Measurements from ENCODE around the gene KLK11. TPM values are rescaled to one million over a fixed set of nuclear protein-coding genes. Genes with fewer than 3 reads are reported as not detected.

KLK11 gene
- total RNA-seq, 2 experiments from 2014 or later: not detected

DNA sequence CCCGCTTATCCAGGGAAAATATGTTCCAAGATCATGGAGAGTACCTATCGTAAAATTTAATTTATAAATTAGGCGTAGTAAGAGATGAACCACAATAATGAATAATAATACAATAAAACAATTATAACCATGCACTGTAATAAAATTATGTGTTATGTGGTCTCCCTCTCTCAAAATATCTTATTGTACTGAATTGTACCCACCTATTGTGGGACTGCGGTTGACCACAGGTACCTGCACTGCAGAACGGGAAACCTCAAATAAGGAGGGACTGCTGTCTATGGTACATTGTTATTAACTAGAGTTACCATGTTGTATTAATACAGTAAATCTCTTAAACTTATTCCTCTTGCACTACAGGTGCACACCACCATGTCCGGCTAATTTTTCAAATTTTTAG is 13.7 kb upstream of the KLK11 start:
- H3K9me3 Mint-ChIP-seq: no peaks in the 10 kb centered on the region
- no peak for ATAC-seq
- DNase-seq: no peak
- H3K27ac Mint-ChIP-seq: no peak overlapping the region
- intact Hi-C loops (cut with micrococcal nuclease): no loop called here
- TF ChIP-seq, protein P1, sequence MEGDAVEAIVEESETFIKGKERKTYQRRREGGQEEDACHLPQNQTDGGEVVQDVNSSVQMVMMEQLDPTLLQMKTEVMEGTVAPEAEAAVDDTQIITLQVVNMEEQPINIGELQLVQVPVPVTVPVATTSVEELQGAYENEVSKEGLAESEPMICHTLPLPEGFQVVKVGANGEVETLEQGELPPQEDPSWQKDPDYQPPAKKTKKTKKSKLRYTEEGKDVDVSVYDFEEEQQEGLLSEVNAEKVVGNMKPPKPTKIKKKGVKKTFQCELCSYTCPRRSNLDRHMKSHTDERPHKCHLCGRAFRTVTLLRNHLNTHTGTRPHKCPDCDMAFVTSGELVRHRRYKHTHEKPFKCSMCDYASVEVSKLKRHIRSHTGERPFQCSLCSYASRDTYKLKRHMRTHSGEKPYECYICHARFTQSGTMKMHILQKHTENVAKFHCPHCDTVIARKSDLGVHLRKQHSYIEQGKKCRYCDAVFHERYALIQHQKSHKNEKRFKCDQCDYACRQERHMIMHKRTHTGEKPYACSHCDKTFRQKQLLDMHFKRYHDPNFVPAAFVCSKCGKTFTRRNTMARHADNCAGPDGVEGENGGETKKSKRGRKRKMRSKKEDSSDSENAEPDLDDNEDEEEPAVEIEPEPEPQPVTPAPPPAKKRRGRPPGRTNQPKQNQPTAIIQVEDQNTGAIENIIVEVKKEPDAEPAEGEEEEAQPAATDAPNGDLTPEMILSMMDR (IDR thresholded peaks at IDR 0.05): no peak
- POLR2A ChIA-PET: no interaction called here
- peaks cover 2% of the 10 kb centered on the region for H3K27me3 Mint-ChIP-seq
- H3K36me3 Mint-ChIP-seq (ENCODE audit: low read depth): no peaks in the 10 kb centered on the region
- no peak overlapping the region for H3K4me3 Mint-ChIP-seq
- H3K4me1 Mint-ChIP-seq (ENCODE audit: low read depth): no peaks in the 10 kb centered on the region
- CTCF ChIA-PET: no interaction called here

DNA sequence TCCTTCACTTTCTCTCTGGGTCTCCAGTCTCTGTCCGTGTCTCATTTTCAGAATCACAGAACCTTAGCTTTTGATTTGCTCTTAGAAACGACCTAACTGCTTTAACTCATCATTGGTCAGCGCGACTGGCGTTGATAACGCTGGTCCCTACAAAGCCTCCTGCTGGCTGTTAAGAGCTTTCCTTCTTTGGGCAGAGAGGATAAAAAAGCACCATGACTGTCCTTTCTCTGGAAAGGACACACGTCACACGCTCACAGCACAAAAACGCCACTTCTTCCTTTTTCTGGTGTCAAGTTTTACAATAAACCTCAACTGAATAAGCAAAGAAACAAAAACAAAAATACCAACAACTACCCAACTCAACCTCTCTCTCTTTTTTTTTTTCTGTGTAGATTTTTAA is 10.1 kb upstream of the KLK11 start:
- ATAC-seq (no peak), DNase-seq (no peak)
- CTCF ChIA-PET: no interaction called here
- H3K4me3 Mint-ChIP-seq: no peak overlapping the region
- H3K27me3 Mint-ChIP-seq: peaks cover 12% of the 10 kb centered on the region
- no peaks in the 10 kb centered on the region for H3K9me3 Mint-ChIP-seq
- POLR2A ChIA-PET: no interaction called here
- intact Hi-C loops (cut with micrococcal nuclease): no loop called here
- H3K4me1 Mint-ChIP-seq (ENCODE audit: low read depth): no peaks in the 10 kb centered on the region
- no peak overlapping the region for H3K27ac Mint-ChIP-seq
- TF ChIP-seq, protein P1 (IDR thresholded peaks at IDR 0.05): no peak
- H3K36me3 Mint-ChIP-seq (ENCODE audit: low read depth): no peaks in the 10 kb centered on the region

DNA sequence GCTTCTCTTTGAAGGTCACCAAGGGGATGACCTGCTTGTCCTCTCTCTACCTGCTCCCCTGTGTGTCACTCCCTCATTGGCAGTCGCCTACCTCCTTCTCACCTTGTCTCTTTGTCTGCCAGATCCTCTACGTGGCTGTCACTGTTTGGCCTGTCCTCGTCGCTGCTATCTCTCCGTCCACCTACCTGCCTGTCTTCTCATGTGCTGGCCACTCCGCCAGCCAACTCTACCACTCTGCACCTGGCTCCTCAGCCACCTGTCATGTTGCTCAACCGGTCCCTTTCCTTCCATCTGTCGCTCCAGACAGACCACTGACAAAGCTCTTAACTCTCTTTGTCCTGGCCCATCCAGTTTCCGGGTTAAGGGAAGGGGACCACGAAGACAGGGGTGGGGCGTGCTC is 8.3 kb upstream of the KLK11 start, which contains the start of gene KLK12:
TSS of gene KLK12 (minus strand) at position 299 of the 400 bp plus-strand sequence. CDS start 381 bp downstream, outside the sequence.
- Mint-ChIP-seq H3K36me3 (ENCODE audit: low read depth) (no peaks in the 10 kb centered on the region), H3K27me3 (peaks cover 20% of the 10 kb centered on the region), H3K4me1 (ENCODE audit: low read depth) (no peaks in the 10 kb centered on the region), H3K4me3 (no peak within 1 kb of the TSS), H3K9me3 (no peaks in the 10 kb centered on the region), H3K27ac (no peak within 1 kb of the TSS)
- ATAC-seq: no peak
- TF ChIP-seq, protein P1 (IDR thresholded peaks at IDR 0.05): no peak
- intact Hi-C loops (cut with micrococcal nuclease): no loop called here
- ChIA-PET POLR2A (no interaction called here), CTCF (no interaction called here)
- no peak for DNase-seq

DNA sequence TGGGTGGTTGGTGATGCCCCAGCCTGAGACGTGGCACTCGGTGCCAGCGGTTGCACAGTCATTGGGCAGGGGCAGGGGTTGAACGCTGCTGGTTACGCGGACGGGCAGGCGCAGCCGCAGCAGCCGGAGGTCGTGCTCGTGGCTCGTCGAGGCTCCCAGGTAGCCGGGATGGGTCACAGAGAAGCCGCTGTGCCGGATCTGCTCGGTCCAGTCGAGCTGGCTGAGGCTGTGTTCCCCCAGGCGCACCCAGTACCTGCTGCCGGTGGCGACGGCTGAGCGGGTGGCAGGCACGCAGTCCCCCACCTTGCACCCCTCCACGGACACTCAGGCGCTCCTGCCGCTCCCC is 5.4 kb upstream of the KLK11 start:
- TF ChIP-seq, protein P1 (IDR thresholded peaks at IDR 0.05): no peak
- no peak overlapping the region for H3K4me3 Mint-ChIP-seq
- intact Hi-C loops (cut with micrococcal nuclease): no loop called here
- CTCF ChIA-PET: no interaction called here
- no peaks in the 10 kb centered on the region for H3K36me3 Mint-ChIP-seq (ENCODE audit: low read depth)
- DNase-seq (no peak), ATAC-seq (no peak)
- peaks cover 27% of the 10 kb centered on the region for H3K27me3 Mint-ChIP-seq
- POLR2A ChIA-PET: no interaction called here
- H3K4me1 Mint-ChIP-seq (ENCODE audit: low read depth): no peaks in the 10 kb centered on the region
- H3K9me3 Mint-ChIP-seq: no peaks in the 10 kb centered on the region
- no peak overlapping the region for H3K27ac Mint-ChIP-seq

- TF ChIP-seq, protein P1 (IDR thresholded peaks at IDR 0.05): no peak
- no peak overlapping the region for H3K4me3 Mint-ChIP-seq
- no peaks in the 10 kb centered on the region for H3K9me3 Mint-ChIP-seq
- no peaks in the 10 kb centered on the region for H3K36me3 Mint-ChIP-seq (ENCODE audit: low read depth)
- ATAC-seq: no peak
- no peak overlapping the region for H3K27ac Mint-ChIP-seq
- ChIA-PET POLR2A (no interaction called here), CTCF (no interaction called here)
- no peaks in the 10 kb centered on the region for H3K4me1 Mint-ChIP-seq (ENCODE audit: low read depth)
- intact Hi-C loops (cut with micrococcal nuclease): no loop called here
- no peak for DNase-seq
- H3K27me3 Mint-ChIP-seq: peaks cover 30% of the 10 kb centered on the region
Observed at GRCh38 chr19:51031220-51031879, 4.9 kb upstream of the KLK11 start.
